Kidney (tissue), 14 donors: ENCODE data around the gene CCDC12. TPM values are rescaled to one million over a fixed set of nuclear protein-coding genes. Genes with fewer than 3 reads are reported as not detected.

Experiments used
- DNase-seq, 5 donors: peaks; one replicate each; pipeline ENCODE4 v3.0.0-alpha.2; 2013 to 2020
- FAIRE-seq: peaks from 2 replicates; lab custom pipeline; 2012; peaks lifted over from hg19 to GRCh38; lab: Jason Lieb, UNC
- H3K27ac ChIP-seq, 2 donors: one replicate each; pipeline ENCODE4 v1.7.0; 2013; ENCODE audit warnings: low read depth in 2 of 2, low read length in 2 of 2, inconsistent platforms in 1 of 2
- H3K27me3 ChIP-seq: one replicate; pipeline ENCODE4 v1.7.1; 2013; ENCODE audit warnings: low read length, inconsistent platforms; ENCODE audit not compliant: control insufficient read depth, insufficient read depth
- H3K36me3 ChIP-seq, 3 donors: one replicate each; pipeline versions ENCODE4 v1.7.0 to v1.7.1; 2013; ENCODE audit warnings: low read length in 3 of 3, control low read depth in 1 of 3, inconsistent platforms in 1 of 3; ENCODE audit not compliant: insufficient read depth in 3 of 3, control insufficient read depth in 2 of 3
- H3K4me1 ChIP-seq, 3 donors: one replicate each; pipeline versions ENCODE4 v1.7.0 to v1.7.1; 2013; ENCODE audit warnings: low read length in 3 of 3, inconsistent platforms in 1 of 3, low read depth in 1 of 3; ENCODE audit not compliant: control insufficient read depth in 2 of 3, insufficient read depth in 2 of 3
- H3K4me3 ChIP-seq, 3 donors: one replicate each; pipeline versions ENCODE4 v1.7.0 to v1.8.1; 2013; ENCODE audit warnings: low read length in 3 of 3, control low read depth in 1 of 3, inconsistent platforms in 1 of 3
- H3K9ac ChIP-seq, 3 donors: one replicate each; pipeline versions ENCODE4 v1.7.0 to v1.7.1; 2013; ENCODE audit warnings: low read length in 3 of 3, control low read depth in 1 of 3, inconsistent platforms in 1 of 3
- H3K9me3 ChIP-seq, 3 donors: one replicate each; pipeline versions ENCODE4 v1.7.0 to v1.7.1; 2013; ENCODE audit warnings: low read length in 3 of 3, control low read depth in 1 of 3, inconsistent platforms in 1 of 3; ENCODE audit not compliant: control insufficient read depth in 2 of 3, insufficient read depth in 1 of 3
- CTCF ChIP-seq: IDR thresholded peaks from 3 replicates; pipeline ENCODE4 v1.5.1; 2012; ENCODE audit warnings: mild to moderate bottlenecking, moderate library complexity, borderline replicate concordance; ENCODE audit not compliant: insufficient read depth; ENCODE audit errors: extremely low read depth
- intact Hi-C: fragments of 100-400 bp; cut with DNase I; formaldehyde crosslinking; loops from one replicate; pipeline ENCODE4 v1.11.1; 2022
- polyA plus RNA-seq: library from polyadenylated mRNA; stranded (reverse); fragments of 350-450 nt; fragmentation: Illumina TruSeq; extraction: RNeasy Lipid Tissue Mini Kit (QIAGEN cat#74804); gene quantifications from one replicate; pipeline ENCODE4 v1.2.3, GENCODE V29; 2014; ENCODE audit warnings: low read depth, low replicate concordance; ENCODE audit not compliant: insufficient read depth
- total RNA-seq: library from RNA; stranded (reverse); fragmentation: NEBNext Ultra II Directional; extraction: Animal tissue kit (Norgen Biotek cat#: 25700); gene quantifications from one replicate; pipeline ENCODE4 v1.2.1, GENCODE V29; 2021
- donor health status: control.
- donor health status: control.
- donor health status: control.
- donor health status: control.
- donor health status: control.
- donor health status: DM: yes; HTN: yes; CAD: no.
- donor health status: Normal renal cell carcinoma (clear cell type).

CCDC12 gene
- total and polyA plus RNA-seq, 2 donors from 2014 or later, result 59.7 to 85.6 TPM

GRCh38 chr3:46997453-46998091, 21.0 kb upstream of the CCDC12 start:
- Histone ChIP-seq H3K9me3 (no peaks in the 10 kb centered on the region), H3K36me3 (peaks cover 0 to 30% (median 11%) of the 10 kb centered on the region in 3 donors), H3K27ac (no peak overlapping the region), H3K9ac (no peak overlapping the region), H3K27me3 (no peaks in the 10 kb centered on the region), H3K4me3 (no peak overlapping the region), H3K4me1 (peaks cover 0 to 4% (median 3%) of the 10 kb centered on the region in 3 donors)
- DNase-seq (peak in 1 of 5 donors; percentile 69), FAIRE-seq (no peak)
- intact Hi-C loops, result loop anchor here (10.0 kb wide), 1 partner anchor 73 kb away; no protein-coding TSS in a partner anchor
- TF ChIP-seq CTCF, result no peak

GRCh38 chr3:46996689-46997452, 20.3 kb upstream of the CCDC12 start:
- no peak for TF ChIP-seq CTCF

GRCh38 chr3:46995901-46996562, 19.5 kb upstream of the CCDC12 start:
- no peaks in the 10 kb centered on the region for H3K27me3 ChIP-seq
- no peak for FAIRE-seq
- no peak for TF ChIP-seq CTCF
- peak in 1 of 5 donors; percentile 72 for DNase-seq
- H3K27ac ChIP-seq, result no peak overlapping the region
- H3K9ac ChIP-seq, result no peak overlapping the region
- H3K4me3 ChIP-seq, result no peak overlapping the region
- H3K4me1 ChIP-seq, result peaks cover 0 to 4% (median 3%) of the 10 kb centered on the region in 3 donors
- peaks cover 0 to 22% (median 5%) of the 10 kb centered on the region in 3 donors for H3K36me3 ChIP-seq
- H3K9me3 ChIP-seq, result no peaks in the 10 kb centered on the region
- intact Hi-C loops, result loop anchor here (10.0 kb wide), 1 partner anchor 71 kb away; no protein-coding TSS in a partner anchor

More at GRCh38 chr3:46996689-46997452, 20.3 kb upstream of the CCDC12 start:
- Histone ChIP-seq H3K4me3 (no peak overlapping the region), H3K9me3 (no peaks in the 10 kb centered on the region), H3K4me1 (peaks cover 0 to 4% (median 3%) of the 10 kb centered on the region in 3 donors), H3K9ac (no peak overlapping the region), H3K36me3 (peaks cover 0 to 28% (median 11%) of the 10 kb centered on the region in 3 donors), H3K27me3 (no peaks in the 10 kb centered on the region), H3K27ac (no peak overlapping the region)
- intact Hi-C loops, result loop anchor here (10.0 kb wide), 1 partner anchor 72 kb away; no protein-coding TSS in a partner anchor
- no peak for FAIRE-seq
- peak in 1 of 5 donors; percentile 65 for DNase-seq
